Measurements from ENCODE around the gene CER1.
"Not testable (repeated sequence)": the region's sequence is repeated elsewhere in the genome, so short reads cannot be mapped to it uniquely, and the experiment has no call there.

The CER1 gene

GRCh38 chr9:14713187-14713767, 9.3 kb downstream of the CER1 start:
- no peak for DNase-seq

- DNase-seq: no peak
These were observed 11.7 kb downstream of the CER1 start for GRCh38 chr9:14710804-14711203.

GRCh38 chr9:14706530-14707140, 15.9 kb downstream of the CER1 start:
- no peak for DNase-seq

- no peak for DNase-seq
These were observed 17.5 kb downstream of the CER1 start for GRCh38 chr9:14705079-14705478.

GRCh38 chr9:14704281-14704680, 18.3 kb downstream of the CER1 start:
- DNase-seq: no peak

GRCh38 chr9:14702200-14702720, 20.3 kb downstream of the CER1 start:
- DNase-seq: no peak

- peak; percentile 80 for DNase-seq
These were observed 29.2 kb downstream of the CER1 start, which contains the start of gene ZDHHC21 for GRCh38 chr9:14693251-14693861. Gene ZDHHC21 (minus strand): TSS chr9:14693432. CDS start chr9:14674340, 19,092 bp downstream.

GRCh38 chr9:14692470-14693250, 29.9 kb downstream of the CER1 start:
- DNase-seq: no peak

- no peak for DNase-seq
These were observed 31.4 kb downstream of the CER1 start for GRCh38 chr9:14690948-14691730.

- DNase-seq: no peak
These were observed 35.4 kb downstream of the CER1 start for GRCh38 chr9:14687042-14687719.

- DNase-seq: no peak
These were observed 36.4 kb downstream of the CER1 start for GRCh38 chr9:14686168-14686567.

GRCh38 chr9:14682616-14683015, 39.9 kb downstream of the CER1 start:
- not testable (repeated sequence) for DNase-seq

- no peak for DNase-seq
These were observed 43.8 kb downstream of the CER1 start for GRCh38 chr9:14678776-14679175.

- no peak for DNase-seq
These were observed 44.7 kb downstream of the CER1 start for GRCh38 chr9:14677872-14678271.

GRCh38 chr9:14677396-14677795, 45.1 kb downstream of the CER1 start:
- no peak for DNase-seq

- DNase-seq: no peak
These were observed 47.9 kb downstream of the CER1 start for GRCh38 chr9:14674630-14675029.

- no peak for DNase-seq
These were observed 51.2 kb downstream of the CER1 start for GRCh38 chr9:14671377-14671776.

- no peak for DNase-seq
These were observed 51.8 kb downstream of the CER1 start for GRCh38 chr9:14670718-14671117.
